SK-N-MC (cell line): ENCODE results near the gene ASB3.
A peak's percentile ranks its signal among the peaks of the same experiment; 100 is the strongest.
"Not testable (repeated sequence)": the region's sequence is repeated elsewhere in the genome, so short reads cannot be mapped to it uniquely, and the experiment has no call there.

Experiments
- DNase-seq: peaks from one replicate; pipeline ENCODE4 v3.0.0-alpha.2; 2011; ENCODE audit warnings: low read depth, low spot score
- H3K27ac ChIP-seq: fragments of 200-600 bp; sonication (generic); 2 replicates; pipeline ENCODE4 v1.5.1; 2016; ENCODE audit warnings: mixed run types
- H3K36me3 ChIP-seq: fragments of 200-600 bp; sonication (generic); 2 replicates; pipeline ENCODE4 v1.6.1; 2017; ENCODE audit warnings: antibody characterized with exemption, low read length, mixed read lengths; ENCODE audit not compliant: insufficient read depth
- H3K4me3 ChIP-seq: fragments of 200-600 bp; sonication (generic); 2 replicates; pipeline ENCODE4 v1.5.1; 2016
- H3K9ac ChIP-seq: fragments of 200-600 bp; sonication (generic); 2 replicates; pipeline ENCODE4 v1.8.0; 2017; ENCODE audit warnings: mixed run types, mixed read lengths; ENCODE audit not compliant: insufficient read length
- H3K9me3 ChIP-seq: fragments of 200-600 bp; sonication (generic); 2 replicates; pipeline ENCODE4 v1.6.1; 2017; ENCODE audit warnings: low read depth, mild to moderate bottlenecking, antibody characterized with exemption, low read length, moderate library complexity, mixed read lengths
- EZH2 ChIP-seq: fragments of 200-600 bp; sonication (generic); IDR thresholded peaks from one replicate; pipeline ENCODE4 v1.6.1; 2017; ENCODE audit warnings: antibody characterized with exemption
- FOXP2 ChIP-seq: optimal IDR thresholded peaks from 2 replicates; pipeline ENCODE3; 2011; ENCODE audit warnings: mild to moderate bottlenecking, moderate library complexity; ENCODE audit not compliant: insufficient read depth; ENCODE audit errors: extremely low read length, control extremely low read depth
- POLR2AphosphoS5 ChIP-seq: IDR thresholded peaks from 2 replicates; pipeline ENCODE4 v1.6.1; 2012; ENCODE audit warnings: mild to moderate bottlenecking, low read depth, low read length, borderline replicate concordance

The ASB3 gene

DNA sequence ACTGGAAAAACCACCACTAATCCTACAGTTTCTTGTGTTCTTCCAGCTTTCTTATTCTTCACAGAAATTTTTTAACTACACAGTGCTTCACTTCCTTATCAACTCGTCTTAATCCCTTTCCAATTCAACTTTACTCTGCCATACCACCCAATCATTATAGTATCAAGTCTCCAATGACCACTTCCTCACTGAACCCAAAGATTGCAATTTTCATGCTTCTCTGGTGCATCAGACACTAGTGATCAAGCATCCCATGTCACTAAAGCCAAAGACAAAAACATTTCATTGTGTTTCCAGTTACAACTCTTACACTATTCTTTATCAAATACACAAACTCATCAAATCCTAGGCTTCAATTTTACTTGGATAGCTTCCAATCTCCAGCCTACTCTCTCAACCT, 9.6 kb downstream of the ASB3 start:
- no peak overlapping the region for H3K9ac ChIP-seq
- H3K27ac ChIP-seq, result no peak overlapping the region
- no peak for DNase-seq
- no peak overlapping the region for H3K4me3 ChIP-seq
- H3K36me3 ChIP-seq, result peaks cover 42% of the 10 kb centered on the region
- TF ChIP-seq POLR2AphosphoS5 (no peak), FOXP2 (no peak), EZH2 (no peak)
- H3K9me3 ChIP-seq, result no peaks in the 10 kb centered on the region

DNA sequence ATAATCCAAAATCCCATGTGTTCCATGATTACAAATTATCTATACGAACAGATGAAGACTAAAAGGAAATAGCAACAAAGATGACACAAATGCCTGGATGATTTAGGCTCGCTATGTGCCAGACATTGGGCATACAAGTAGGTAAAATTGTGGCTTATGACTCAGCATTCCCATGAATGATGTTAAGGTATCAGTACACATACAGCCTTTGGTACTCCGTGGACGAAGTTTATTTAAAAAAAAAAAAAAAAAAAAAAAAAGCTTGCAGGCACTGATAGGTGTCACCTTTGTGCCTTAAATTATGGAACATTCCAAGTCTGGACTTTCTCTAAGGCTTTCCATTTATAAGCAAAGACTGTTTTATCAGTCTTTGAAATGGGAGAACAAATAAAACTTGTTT, 16.5 kb downstream of the ASB3 start:
- H3K27ac ChIP-seq, result peak overlapping the region; percentile 4; the same call in 1 of the 2 replicates
- H3K36me3 ChIP-seq, result peaks cover 17% of the 10 kb centered on the region; the same call in 1 of the 2 replicates
- no peaks in the 10 kb centered on the region for H3K9me3 ChIP-seq
- H3K4me3 ChIP-seq, result no peak overlapping the region
- TF ChIP-seq POLR2AphosphoS5 (no peak), FOXP2 (no peak)
- H3K9ac ChIP-seq, result no peak overlapping the region
- no peak for DNase-seq

DNA sequence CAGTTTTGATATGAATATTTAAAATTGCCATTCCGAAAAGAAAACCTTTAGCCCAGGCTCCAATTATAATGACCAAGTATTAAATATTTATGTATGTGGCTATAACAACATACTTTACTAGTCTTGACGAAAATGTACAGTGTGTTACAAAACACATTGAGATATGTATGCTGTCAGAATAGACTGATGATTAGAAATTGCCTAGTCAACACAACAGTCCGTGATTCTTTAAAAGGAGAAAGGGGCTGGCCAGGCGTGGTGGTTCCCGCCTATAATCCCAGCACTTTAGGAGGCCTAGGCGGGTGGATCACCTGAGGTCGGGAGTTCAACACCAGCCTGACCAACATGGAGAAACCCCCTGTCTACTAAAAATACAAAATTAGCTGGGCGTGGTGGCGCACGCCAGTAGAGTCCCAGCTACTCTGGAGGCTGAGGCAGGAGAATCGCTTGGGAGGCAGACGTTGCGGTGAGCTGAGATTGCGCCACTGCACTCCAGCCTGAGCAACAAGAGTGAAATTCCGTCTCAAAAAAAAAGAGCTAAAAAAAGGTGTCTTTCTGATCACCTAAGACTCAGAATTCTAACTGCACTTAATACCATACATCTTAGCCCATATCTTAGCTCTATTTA, 17.3 kb downstream of the ASB3 start:
- Histone ChIP-seq H3K27ac (peak overlapping the region; percentile 4; the same call in 1 of the 2 replicates), H3K9ac (no peak overlapping the region), H3K36me3 (peaks cover 12% of the 10 kb centered on the region; the same call in 1 of the 2 replicates), H3K9me3 (no peaks in the 10 kb centered on the region), H3K4me3 (peak overlapping the region; percentile 79; the same call in 1 of the 2 replicates)
- no peak for DNase-seq
- no peak for TF ChIP-seq EZH2
- TF ChIP-seq POLR2AphosphoS5, result no peak
- TF ChIP-seq FOXP2, result no peak

DNA sequence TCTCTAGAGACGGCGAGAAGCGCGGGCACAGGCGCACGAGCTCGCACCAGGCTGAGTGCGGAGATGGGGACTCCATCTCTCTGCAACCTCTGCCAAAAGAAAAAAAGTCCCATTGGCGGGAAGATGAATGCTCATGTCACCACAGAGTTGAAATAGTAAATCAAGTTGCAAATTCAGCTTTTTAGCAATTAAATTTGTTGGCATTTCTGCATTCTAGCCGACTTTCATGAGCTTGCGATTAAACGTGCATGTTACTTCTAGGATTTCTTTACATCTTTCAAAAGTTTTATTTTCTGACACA, 18.6 kb downstream of the ASB3 start:
- no peak for DNase-seq

DNA sequence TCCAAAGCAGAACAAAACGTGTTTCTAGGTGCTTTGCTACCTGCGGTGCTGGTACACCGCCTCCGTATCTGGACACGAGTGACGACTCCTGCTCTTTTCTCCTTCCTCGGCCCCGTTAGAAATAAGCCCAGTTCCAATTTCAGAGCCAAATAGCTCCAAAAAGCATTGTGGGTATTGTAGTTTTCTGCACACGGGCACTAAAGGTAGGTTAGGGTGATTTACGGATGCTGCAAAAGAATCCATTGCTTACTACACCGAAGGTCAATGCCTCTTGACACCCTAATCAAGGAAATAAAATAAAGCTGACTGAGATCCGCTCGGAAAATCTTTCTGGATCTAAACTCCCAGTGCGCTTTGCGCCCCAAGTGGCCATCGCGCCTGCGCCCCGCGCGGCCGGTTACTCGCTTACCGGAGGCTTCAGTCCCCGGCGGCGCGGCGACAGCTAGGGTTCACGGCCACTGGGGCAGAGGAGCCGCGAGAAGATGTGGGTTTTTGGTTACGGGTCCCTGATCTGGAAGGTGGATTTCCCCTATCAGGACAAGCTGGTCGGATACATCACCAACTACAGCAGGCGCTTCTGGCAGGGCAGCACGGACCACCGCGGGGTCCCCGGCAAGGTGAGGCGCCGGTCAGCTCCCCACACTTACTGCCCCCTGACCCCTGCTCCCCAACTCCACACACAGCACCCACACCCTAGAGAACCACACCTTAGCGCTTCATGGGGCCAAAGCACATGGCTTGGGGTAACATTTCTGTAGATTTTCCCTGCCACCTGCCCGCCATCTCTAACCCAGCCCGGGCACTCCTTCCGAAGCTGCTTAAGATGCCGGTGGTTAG, 19.1 kb downstream of the ASB3 start, which contains the start of gene CHAC2:
CHAC2 (plus strand) TSS at position 400 of the 837 bp plus-strand sequence; CDS start at position 483, 83 bp downstream.
- peak within 1 kb of the TSS; percentile 80 for H3K9ac ChIP-seq
- peak within 1 kb of the TSS; percentile 79 for H3K4me3 ChIP-seq
- no peaks in the 10 kb centered on the region for H3K9me3 ChIP-seq
- TF ChIP-seq EZH2, result no peak
- TF ChIP-seq POLR2AphosphoS5, result peak; percentile 93
- no peak for TF ChIP-seq FOXP2
- peak within 1 kb of the TSS; percentile 51 for H3K27ac ChIP-seq
- DNase-seq, result no peak
- H3K36me3 ChIP-seq, result peaks cover 22% of the 10 kb centered on the region; the same call in 1 of the 2 replicates

More for the DNA sequence above, 18.6 kb downstream of the ASB3 start:
- peak overlapping the region; percentile 79 for H3K4me3 ChIP-seq
- no peaks in the 10 kb centered on the region for H3K9me3 ChIP-seq
- H3K36me3 ChIP-seq, result peaks cover 20% of the 10 kb centered on the region; the same call in 1 of the 2 replicates
- H3K9ac ChIP-seq, result peak overlapping the region; percentile 80
- no peak for TF ChIP-seq EZH2
- TF ChIP-seq POLR2AphosphoS5, result no peak
- TF ChIP-seq FOXP2, result no peak
- H3K27ac ChIP-seq, result no peak overlapping the region

DNA sequence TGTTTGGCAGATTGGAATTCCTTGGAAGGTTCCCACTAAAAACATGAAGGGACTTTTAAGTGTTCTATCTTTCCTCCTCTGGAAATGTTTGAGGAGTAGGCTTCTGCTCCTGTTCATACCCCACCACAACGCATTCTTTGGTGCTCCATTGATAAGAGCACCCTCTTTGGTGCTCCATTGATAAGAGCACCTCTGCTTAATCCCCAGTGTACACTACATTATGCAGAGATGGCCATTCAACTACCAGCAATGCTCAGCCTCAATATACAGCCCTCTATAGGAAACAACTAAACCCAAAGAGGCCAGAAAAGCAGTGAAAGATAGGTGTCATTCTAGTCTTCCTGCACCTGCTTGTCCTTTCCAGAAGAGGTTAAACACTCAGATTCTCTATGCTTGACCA, 21.0 kb downstream of the ASB3 start:
- no peak for DNase-seq
- Histone ChIP-seq H3K9ac (no peak overlapping the region), H3K9me3 (no peaks in the 10 kb centered on the region), H3K4me3 (no peak overlapping the region), H3K27ac (no peak overlapping the region), H3K36me3 (peaks cover 16% of the 10 kb centered on the region; the same call in 1 of the 2 replicates)
- TF ChIP-seq FOXP2 (no peak), POLR2AphosphoS5 (no peak), EZH2 (no peak)

DNA sequence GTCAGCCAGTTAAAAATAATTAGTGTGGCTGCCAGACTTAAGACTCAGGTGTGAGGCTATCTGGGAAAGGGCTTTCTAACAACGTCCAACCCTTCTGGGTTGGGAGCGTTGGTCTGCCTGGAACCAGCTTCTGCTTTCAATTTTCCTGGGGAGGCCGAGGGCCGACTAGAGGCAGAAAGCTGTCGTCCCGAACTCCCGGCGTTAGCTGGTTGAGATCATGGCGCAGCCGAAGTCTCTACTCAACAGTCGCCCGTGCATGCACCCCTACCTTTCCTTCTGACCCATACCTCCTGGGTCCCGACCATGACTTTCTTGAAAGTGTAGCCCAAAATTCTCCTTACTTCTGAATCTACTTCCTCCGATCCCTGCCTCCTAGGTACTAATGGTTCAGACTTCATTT, 29.5 kb downstream of the ASB3 start:
- not testable (repeated sequence) for H3K36me3 ChIP-seq, H3K9ac ChIP-seq, DNase-seq, H3K27ac ChIP-seq, H3K4me3 ChIP-seq, H3K9me3 ChIP-seq

DNA sequence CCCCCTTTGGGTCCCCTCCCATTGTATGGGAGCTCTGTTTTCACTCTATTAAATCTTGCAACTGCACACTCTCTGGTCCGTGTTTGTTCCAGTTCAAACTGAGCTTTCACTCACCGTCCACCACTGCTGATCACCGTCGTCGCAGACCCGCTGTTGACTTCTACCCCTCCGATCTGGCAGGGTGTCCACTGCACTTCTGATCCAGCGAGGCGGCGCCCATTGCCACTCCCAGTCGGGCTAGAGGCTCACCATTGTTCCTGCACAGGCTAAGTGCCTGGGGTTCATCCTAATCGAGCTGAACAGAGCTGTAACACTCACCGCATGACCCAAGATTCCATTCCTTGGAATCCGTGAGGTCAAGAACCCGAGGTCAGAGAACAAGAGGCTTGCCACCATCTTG, 30.1 kb downstream of the ASB3 start:
- no peaks in the 10 kb centered on the region for H3K9me3 ChIP-seq
- TF ChIP-seq FOXP2, result no peak
- TF ChIP-seq POLR2AphosphoS5, result no peak
- TF ChIP-seq EZH2, result no peak
- H3K4me3 ChIP-seq, result no peak overlapping the region
- DNase-seq, result no peak
- H3K9ac ChIP-seq, result no peak overlapping the region
- peaks cover 5% of the 10 kb centered on the region; the same call in 1 of the 2 replicates for H3K36me3 ChIP-seq
- no peak overlapping the region for H3K27ac ChIP-seq

DNA sequence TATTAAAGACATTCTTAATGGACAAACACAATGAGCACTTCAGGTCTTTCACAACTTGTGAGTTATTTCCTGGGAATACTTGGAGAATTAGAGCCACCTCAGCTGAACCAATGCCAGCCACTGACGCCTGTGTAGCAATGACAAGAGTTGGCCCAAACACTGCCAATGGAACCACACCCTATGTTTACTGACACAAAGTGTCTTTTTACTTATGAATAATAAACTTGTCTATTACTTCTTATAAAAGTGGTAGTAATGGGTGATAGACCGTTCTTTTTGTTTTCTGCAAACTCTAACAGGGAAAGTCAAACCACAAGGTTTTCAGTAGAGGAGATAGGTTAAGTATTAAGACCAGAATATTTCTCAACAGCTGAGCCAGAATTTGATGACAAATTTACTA, 31.6 kb downstream of the ASB3 start:
- peaks cover 5% of the 10 kb centered on the region; the same call in 1 of the 2 replicates for H3K36me3 ChIP-seq
- H3K27ac ChIP-seq, result no peak overlapping the region
- H3K9me3 ChIP-seq, result no peaks in the 10 kb centered on the region
- H3K9ac ChIP-seq, result no peak overlapping the region
- no peak overlapping the region for H3K4me3 ChIP-seq
- TF ChIP-seq FOXP2 (no peak), POLR2AphosphoS5 (no peak), EZH2 (no peak)
- DNase-seq, result no peak
